Cardiac muscle cell (in vitro differentiated cells and primary cell): ENCODE measurements around the gene NACAD. TPM values are rescaled to one million over a fixed set of nuclear protein-coding genes. Genes with fewer than 3 reads are reported as not detected.

ENCODE experiments used
- DNase-seq, 2 donors: peaks; one replicate each; pipeline versions ENCODE4 v3.0.0 to v3.0.0-alpha.2; 2010 to 2017; ENCODE audit warnings: low read depth in 1 of 2, low spot score in 1 of 2
- H3K27ac ChIP-seq: fragments of 200-600 bp; sonication (generic); 2 replicates; pipeline ENCODE4 v1.5.1; 2016
- H3K27me3 ChIP-seq: fragments of 200-600 bp; sonication (generic); 2 replicates; pipeline ENCODE4 v1.6.0; 2016; ENCODE audit warnings: control low read depth
- H3K36me3 ChIP-seq: fragments of 200-600 bp; sonication (generic); 2 replicates; pipeline ENCODE4 v1.5.1; 2016; ENCODE audit warnings: control low read depth
- H3K4me1 ChIP-seq: fragments of 200-600 bp; sonication (generic); 2 replicates; pipeline ENCODE4 v1.8.1; 2017; ENCODE audit warnings: low read depth, mild to moderate bottlenecking, mixed run types
- H3K4me3 ChIP-seq: fragments of 200-600 bp; sonication (generic); 2 replicates; pipeline ENCODE4 v1.5.1; 2016; ENCODE audit warnings: mild to moderate bottlenecking
- H3K9me3 ChIP-seq: fragments of 200-600 bp; sonication (generic); 2 replicates; pipeline ENCODE4 v1.5.1; 2017; ENCODE audit warnings: low read depth, mild to moderate bottlenecking, control low read depth
- CTCF ChIP-seq: IDR thresholded peaks from 2 replicates; pipeline ENCODE4 v1.5.1; 2012; ENCODE audit warnings: low read depth, mild to moderate bottlenecking, low read length
- polyA plus RNA-seq: library from polyadenylated mRNA; unstranded; fragments of >200 nt; fragmentation: Nextera tagmentation; extraction: Ambion mirVana; gene quantifications from 2 replicates; pipeline ENCODE4 v1.2.1, GENCODE V29; 2016
- total RNA-seq: library from RNA; depleted of rRNA; stranded (reverse); fragments of >200 nt; gene quantifications from 2 replicates; pipeline ENCODE4 v1.2.3, GENCODE V29; 2016

Gene NACAD
- total and polyA plus RNA-seq, 2 experiments from 2014 or later, result 1.3 to 2.1 TPM

GRCh38 chr7:45044338-45044737 is 44.4 kb downstream of the NACAD start:
- Histone ChIP-seq H3K36me3 (peaks cover 11% of the 10 kb centered on the region), H3K9me3 (no peaks in the 10 kb centered on the region)
- TF ChIP-seq CTCF, result no peak

DNA sequence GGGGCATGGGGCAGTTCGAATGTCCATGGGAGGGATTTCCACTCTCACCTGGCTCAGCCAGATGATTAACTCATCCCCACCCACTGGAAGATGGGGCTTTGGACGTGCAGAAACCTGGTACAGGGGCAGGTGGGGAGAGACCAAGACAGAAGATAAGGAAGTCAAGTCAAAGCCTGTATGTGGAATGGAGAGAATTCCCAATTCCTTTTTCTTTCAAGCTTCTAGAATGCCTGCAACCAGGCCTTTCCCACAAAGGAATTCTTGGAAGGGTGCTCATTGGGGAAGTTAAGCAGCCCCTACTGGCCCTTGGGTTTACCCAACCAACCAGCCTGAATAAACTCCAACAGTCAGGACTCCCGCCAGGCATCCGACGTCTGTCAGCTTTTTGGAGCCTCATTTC is 49.7 kb downstream of the NACAD start:
- Histone ChIP-seq H3K27ac (no peak overlapping the region), H3K27me3 (no peaks in the 10 kb centered on the region), H3K4me3 (no peak overlapping the region), H3K9me3 (no peaks in the 10 kb centered on the region), H3K36me3 (peaks cover 10% of the 10 kb centered on the region), H3K4me1 (no peaks in the 10 kb centered on the region)
- no peak for DNase-seq
- no peak for TF ChIP-seq CTCF

More at GRCh38 chr7:45044338-45044737, 44.4 kb downstream of the NACAD start:
- no peak for DNase-seq
- H3K27me3 ChIP-seq, result no peaks in the 10 kb centered on the region
- H3K4me3 ChIP-seq, result no peak overlapping the region
- no peak overlapping the region for H3K27ac ChIP-seq
- H3K4me1 ChIP-seq, result no peaks in the 10 kb centered on the region

GRCh38 chr7:45037876-45038275 is 50.9 kb downstream of the NACAD start:
- no peak for DNase-seq
- no peaks in the 10 kb centered on the region for H3K4me1 ChIP-seq
- H3K9me3 ChIP-seq, result no peaks in the 10 kb centered on the region
- peaks cover 6% of the 10 kb centered on the region for H3K36me3 ChIP-seq
- no peak for TF ChIP-seq CTCF
- no peak overlapping the region for H3K27ac ChIP-seq
- H3K27me3 ChIP-seq, result no peaks in the 10 kb centered on the region
- H3K4me3 ChIP-seq, result no peak overlapping the region

DNA sequence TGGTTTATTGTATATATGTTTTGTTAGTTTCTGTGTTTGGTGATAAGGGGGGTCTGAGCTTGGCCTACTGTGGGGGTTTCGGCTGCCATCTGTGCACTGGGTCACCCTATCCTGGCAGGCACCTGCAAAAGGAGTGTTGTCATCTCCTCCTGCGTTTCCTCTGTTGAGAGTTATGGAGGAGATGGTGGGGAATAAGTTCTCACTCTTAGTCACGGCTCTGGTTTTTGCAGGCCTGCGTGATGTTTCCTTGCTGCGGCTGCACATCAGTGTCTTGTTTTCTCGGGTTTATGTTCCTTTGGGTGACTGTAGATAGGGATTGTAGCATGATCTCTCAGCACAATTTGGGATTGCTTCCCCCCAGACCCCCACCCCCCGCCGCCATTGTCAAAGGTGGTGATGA is 52.0 kb downstream of the NACAD start:
- no peak for TF ChIP-seq CTCF
- Histone ChIP-seq H3K9me3 (no peaks in the 10 kb centered on the region), H3K27me3 (no peaks in the 10 kb centered on the region), H3K36me3 (peaks cover 6% of the 10 kb centered on the region), H3K27ac (no peak overlapping the region), H3K4me1 (no peaks in the 10 kb centered on the region), H3K4me3 (no peak overlapping the region)
- no peak for DNase-seq

GRCh38 chr7:45036317-45036716 is 52.5 kb downstream of the NACAD start:
- no peak for TF ChIP-seq CTCF
- Histone ChIP-seq H3K27ac (no peak overlapping the region), H3K4me1 (no peaks in the 10 kb centered on the region), H3K36me3 (peaks cover 6% of the 10 kb centered on the region), H3K27me3 (no peaks in the 10 kb centered on the region), H3K9me3 (no peaks in the 10 kb centered on the region), H3K4me3 (no peak overlapping the region)
- DNase-seq, result no peak

GRCh38 chr7:45035893-45036292 is 52.9 kb downstream of the NACAD start:
- no peak for TF ChIP-seq CTCF
- no peak overlapping the region for H3K27ac ChIP-seq
- peaks cover 6% of the 10 kb centered on the region for H3K36me3 ChIP-seq
- H3K27me3 ChIP-seq, result no peaks in the 10 kb centered on the region
- H3K9me3 ChIP-seq, result no peaks in the 10 kb centered on the region
- H3K4me3 ChIP-seq, result no peak overlapping the region
- no peaks in the 10 kb centered on the region for H3K4me1 ChIP-seq
- DNase-seq, result no peak
